GM12873 (cell line): ENCODE results near the gene BOK.

Experiments used
- TF ChIP-seq, protein P1 (sequence below): IDR thresholded peaks from 2 replicates; pipeline ENCODE4 v1.5.1; 2012; ENCODE audit warnings: low read depth, mild to moderate bottlenecking, moderate library complexity, low read length, control low read depth; ENCODE audit not compliant: insufficient read depth; ENCODE audit errors: missing control alignments

BOK gene

GRCh38 chr2:241566468-241566867 is 7.9 kb downstream of the BOK start:
- TF ChIP-seq, protein P1, sequence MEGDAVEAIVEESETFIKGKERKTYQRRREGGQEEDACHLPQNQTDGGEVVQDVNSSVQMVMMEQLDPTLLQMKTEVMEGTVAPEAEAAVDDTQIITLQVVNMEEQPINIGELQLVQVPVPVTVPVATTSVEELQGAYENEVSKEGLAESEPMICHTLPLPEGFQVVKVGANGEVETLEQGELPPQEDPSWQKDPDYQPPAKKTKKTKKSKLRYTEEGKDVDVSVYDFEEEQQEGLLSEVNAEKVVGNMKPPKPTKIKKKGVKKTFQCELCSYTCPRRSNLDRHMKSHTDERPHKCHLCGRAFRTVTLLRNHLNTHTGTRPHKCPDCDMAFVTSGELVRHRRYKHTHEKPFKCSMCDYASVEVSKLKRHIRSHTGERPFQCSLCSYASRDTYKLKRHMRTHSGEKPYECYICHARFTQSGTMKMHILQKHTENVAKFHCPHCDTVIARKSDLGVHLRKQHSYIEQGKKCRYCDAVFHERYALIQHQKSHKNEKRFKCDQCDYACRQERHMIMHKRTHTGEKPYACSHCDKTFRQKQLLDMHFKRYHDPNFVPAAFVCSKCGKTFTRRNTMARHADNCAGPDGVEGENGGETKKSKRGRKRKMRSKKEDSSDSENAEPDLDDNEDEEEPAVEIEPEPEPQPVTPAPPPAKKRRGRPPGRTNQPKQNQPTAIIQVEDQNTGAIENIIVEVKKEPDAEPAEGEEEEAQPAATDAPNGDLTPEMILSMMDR: no peak

- TF ChIP-seq, protein P1: no peak
These were observed 9.2 kb downstream of the BOK start for GRCh38 chr2:241567776-241568175.

DNA sequence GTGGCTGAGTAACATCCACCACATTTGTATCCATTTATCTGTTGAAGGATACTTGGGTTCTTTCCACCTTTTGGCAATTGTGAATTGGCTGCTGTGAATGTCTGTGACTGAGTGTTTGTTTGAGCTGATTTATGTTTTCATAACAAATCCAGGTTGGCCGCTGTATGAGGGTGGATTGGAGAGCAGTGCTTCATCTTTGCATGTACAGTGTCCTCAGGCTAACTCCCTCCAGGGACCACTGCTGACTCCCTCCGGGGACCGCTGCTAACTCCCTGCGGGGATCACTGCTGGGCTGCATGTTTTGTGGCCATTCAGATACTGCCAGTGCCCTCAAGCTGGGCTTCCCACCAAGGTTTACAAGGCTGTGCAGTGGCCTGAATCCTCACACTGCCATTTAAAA is 10.2 kb downstream of the BOK start:
- TF ChIP-seq, protein P1: no peak

- TF ChIP-seq, protein P1: no peak
These were observed 11.3 kb downstream of the BOK start for GRCh38 chr2:241569831-241570281.

DNA sequence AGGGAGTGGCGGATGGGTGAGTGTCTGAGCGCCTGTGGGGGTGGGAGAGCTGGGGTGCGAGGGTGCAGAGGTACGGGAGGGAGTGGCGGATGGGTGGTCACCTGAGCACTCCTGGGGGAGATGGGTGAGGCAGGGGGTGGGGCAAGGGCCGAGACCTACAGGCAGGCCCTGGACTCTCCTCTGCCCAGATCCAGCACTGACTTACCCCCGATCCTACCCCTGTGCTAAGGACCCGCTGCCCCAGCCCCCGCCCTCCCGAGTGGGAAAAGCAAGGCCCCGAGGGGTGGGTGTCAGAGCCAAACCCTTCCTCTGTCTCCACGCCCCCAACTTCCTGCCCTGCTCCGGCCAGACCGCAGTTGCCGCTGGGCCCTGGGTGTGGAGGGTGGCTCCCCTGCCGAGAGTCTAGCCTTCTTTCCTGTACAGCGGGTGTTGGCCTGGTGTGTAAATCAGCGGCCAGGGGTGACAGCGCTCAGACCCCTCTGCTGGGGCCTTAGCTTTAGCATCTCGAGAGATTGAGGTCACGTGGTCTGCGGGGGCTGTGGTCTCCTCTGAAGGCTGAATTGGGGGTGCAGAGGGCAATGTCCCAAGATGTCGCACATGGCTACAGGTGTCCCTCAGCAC is 12.5 kb downstream of the BOK start:
- TF ChIP-seq, protein P1: no peak

DNA sequence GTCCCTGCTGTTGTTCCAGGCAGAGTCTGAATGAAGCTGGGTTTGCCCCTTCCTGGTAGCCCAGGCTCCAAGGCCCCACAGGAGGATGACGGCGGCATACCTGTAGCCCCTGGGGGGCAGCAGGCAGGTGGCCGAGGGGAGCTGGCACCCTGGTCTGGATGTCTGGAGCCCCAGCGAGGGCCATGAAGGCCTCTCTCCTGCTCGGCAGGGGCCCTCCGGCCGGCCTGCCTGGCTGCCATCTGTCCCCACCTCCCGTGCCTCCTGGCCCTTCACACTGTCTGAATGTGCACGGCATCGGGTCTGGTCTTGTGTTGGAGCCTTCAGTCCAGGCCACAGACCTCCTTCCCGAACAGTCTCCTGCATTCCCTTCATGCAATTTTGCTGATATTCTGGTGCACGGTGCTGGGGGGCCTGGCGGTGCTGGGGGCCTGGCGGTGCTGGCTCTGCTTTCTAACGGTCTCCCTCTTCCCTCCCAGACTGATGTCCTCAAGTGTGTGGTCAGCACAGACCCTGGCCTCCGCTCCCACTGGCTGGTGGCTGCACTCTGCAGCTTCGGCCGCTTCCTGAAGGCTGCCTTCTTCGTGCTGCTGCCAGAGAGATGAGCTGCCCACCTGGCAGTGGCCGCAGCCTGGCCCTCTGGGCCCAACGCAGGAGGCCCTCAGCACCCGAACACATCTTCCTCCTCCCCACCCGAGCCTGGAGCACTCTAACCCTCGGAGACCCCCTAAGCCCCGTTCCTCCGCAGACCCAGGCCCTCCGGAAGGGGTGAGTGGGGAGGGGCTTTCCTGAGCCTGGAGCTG is 13.5 kb downstream of the BOK start:
- TF ChIP-seq, protein P1: no peak

GRCh38 chr2:241573741-241574140 is 15.2 kb downstream of the BOK start:
- TF ChIP-seq, protein P1: no peak
